RWPE2 (cell line): ENCODE results near the gene FFAR3.
A peak's percentile ranks its signal among the peaks of the same experiment; 100 is the strongest.

ENCODE experiments used
- ATAC-seq: fragments of 200-7000 bp; cut with Tn5 transposase; 3 replicates; pipeline ENCODE4 v1.9.1; 2021; ENCODE audit warnings: low read depth
- DNase-seq: peaks from one replicate; pipeline ENCODE4 v3.0.0-alpha.2; 2020; ENCODE audit warnings: low spot score
- H3K27ac ChIP-seq: fragments of 450-650 bp; 2 replicates; pipeline ENCODE4 v1.5.1; 2017; ENCODE audit warnings: mild to moderate bottlenecking; ENCODE audit not compliant: poor library complexity, severe bottlenecking
- H3K27me3 ChIP-seq: fragments of 250-450 bp; sonication (Bioruptor Pico); 2 replicates; pipeline ENCODE4 v1.5.1; 2021; ENCODE audit warnings: mild to moderate bottlenecking, moderate library complexity; ENCODE audit not compliant: insufficient read depth, poor library complexity, severe bottlenecking
- H3K36me3 ChIP-seq: fragments of 250-450 bp; sonication (Bioruptor Pico); 2 replicates; pipeline ENCODE4 v1.5.1; 2020; ENCODE audit warnings: low read depth, mild to moderate bottlenecking, moderate library complexity
- H3K4me1 ChIP-seq: fragments of 250-450 bp; sonication (Bioruptor Pico); 2 replicates; pipeline ENCODE4 v1.5.1; 2021; ENCODE audit warnings: mild to moderate bottlenecking, moderate library complexity; ENCODE audit not compliant: insufficient read depth, poor library complexity, severe bottlenecking
- H3K4me3 ChIP-seq: fragments of 250-450 bp; sonication (Bioruptor Pico); 2 replicates; pipeline ENCODE4 v1.5.1; 2021; ENCODE audit warnings: mild to moderate bottlenecking, moderate library complexity; ENCODE audit not compliant: severe bottlenecking
- H3K9me3 ChIP-seq: fragments of 250-450 bp; sonication (Bioruptor Pico); 2 replicates; pipeline ENCODE4 v1.5.1; 2021; ENCODE audit warnings: mild to moderate bottlenecking, moderate library complexity; ENCODE audit not compliant: severe bottlenecking
- TF ChIP-seq, protein P1 (sequence below): fragments of 450-650 bp; IDR thresholded peaks from one replicate; pipeline ENCODE4 v1.5.1; 2017; ENCODE audit warnings: mild to moderate bottlenecking, moderate library complexity; ENCODE audit not compliant: poor library complexity, severe bottlenecking

FFAR3 gene

DNA sequence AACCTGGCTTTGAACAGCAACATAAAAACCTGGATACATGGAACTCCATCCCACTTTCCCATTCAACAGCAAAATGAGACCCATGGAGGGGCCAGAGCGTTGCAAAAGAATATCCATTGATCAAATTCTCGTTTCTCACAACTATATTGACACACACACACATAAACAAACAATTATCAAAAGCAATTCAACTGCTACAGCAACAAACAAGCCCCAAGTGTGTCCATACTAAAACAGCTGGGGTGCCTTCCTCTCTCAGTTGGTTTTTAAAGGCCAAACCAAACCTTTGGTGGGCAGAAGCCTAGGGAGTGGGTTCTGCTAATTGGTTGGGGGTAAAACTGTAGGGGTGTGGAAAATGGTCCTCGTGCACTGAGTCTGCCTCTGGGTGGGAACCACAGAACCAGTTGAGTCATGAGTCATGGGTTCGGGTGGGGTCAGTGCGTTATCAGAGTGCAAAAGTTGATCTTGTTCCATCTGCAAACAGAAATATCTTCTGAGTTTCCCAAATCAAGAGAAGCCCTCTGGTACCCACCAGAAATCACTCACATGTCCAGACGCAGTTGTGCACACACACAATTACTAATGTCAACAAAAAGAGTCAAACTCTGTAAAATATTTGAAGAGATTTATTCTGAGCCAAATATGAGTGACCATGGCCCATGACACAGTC, 31.1 kb downstream of the FFAR3 start:
- DNase-seq = no peak
- no peak for ATAC-seq
- no peaks in the 10 kb centered on the region for H3K27me3 ChIP-seq
- peaks cover 20% of the 10 kb centered on the region for H3K9me3 ChIP-seq
- no peaks in the 10 kb centered on the region for H3K4me1 ChIP-seq
- H3K36me3 ChIP-seq = no peaks in the 10 kb centered on the region
- H3K27ac ChIP-seq = no peak overlapping the region
- TF ChIP-seq, protein P1, sequence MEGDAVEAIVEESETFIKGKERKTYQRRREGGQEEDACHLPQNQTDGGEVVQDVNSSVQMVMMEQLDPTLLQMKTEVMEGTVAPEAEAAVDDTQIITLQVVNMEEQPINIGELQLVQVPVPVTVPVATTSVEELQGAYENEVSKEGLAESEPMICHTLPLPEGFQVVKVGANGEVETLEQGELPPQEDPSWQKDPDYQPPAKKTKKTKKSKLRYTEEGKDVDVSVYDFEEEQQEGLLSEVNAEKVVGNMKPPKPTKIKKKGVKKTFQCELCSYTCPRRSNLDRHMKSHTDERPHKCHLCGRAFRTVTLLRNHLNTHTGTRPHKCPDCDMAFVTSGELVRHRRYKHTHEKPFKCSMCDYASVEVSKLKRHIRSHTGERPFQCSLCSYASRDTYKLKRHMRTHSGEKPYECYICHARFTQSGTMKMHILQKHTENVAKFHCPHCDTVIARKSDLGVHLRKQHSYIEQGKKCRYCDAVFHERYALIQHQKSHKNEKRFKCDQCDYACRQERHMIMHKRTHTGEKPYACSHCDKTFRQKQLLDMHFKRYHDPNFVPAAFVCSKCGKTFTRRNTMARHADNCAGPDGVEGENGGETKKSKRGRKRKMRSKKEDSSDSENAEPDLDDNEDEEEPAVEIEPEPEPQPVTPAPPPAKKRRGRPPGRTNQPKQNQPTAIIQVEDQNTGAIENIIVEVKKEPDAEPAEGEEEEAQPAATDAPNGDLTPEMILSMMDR = no peak
- no peak overlapping the region for H3K4me3 ChIP-seq

DNA sequence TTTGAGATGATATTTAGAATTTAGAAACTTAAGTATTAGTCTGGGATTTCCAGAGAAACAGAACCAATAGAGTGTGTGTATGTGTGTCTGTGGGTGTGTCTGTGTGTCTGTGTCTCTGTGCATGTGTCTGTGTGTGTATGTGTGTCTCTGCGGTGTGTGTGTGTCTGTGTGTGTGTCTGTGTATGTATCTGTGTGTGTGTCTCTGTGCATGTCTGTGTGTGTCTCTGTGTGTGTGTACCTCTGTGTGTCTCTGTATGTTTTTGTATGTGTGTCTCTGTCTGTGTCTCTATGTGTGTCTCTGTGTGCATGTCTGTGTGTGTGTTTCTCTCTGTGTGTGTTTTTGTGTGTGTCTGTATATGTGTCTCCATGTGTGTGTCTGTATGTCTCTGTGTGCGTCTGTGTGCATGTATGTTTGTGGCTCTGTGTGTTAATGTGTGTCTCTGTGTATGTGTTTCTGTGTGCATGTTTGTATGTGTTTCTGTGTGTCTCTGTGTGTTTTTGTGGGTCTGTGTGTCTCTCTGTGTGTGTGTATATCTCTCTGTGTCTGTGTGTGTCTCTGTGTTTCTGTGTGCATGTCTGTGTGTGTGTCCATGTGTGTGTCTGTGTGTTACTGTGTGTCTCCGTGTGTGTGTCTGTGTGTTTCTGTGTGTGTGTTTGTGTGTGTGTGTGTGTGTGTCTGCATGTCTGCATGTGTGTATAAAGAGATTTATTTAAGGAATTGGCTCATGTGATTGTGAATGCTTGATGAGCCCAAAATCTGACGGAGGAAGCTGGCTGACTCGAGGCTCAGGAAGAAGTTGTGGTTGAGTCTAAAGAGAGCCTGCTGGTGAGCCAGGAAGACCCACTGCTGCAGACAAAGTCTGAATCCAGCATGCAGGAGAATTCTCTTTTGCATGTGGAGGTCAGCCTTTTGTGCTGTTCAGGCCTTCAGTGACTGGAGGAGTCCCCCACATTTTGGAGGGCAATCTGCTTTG, 34.8 kb downstream of the FFAR3 start:
- Histone ChIP-seq H3K27ac (no peak overlapping the region), H3K4me3 (no peak overlapping the region), H3K4me1 (no peaks in the 10 kb centered on the region), H3K27me3 (no peaks in the 10 kb centered on the region), H3K9me3 (peaks cover 1% of the 10 kb centered on the region), H3K36me3 (no peaks in the 10 kb centered on the region)
- TF ChIP-seq, protein P1 = no peak
- DNase-seq (peak; percentile 0), ATAC-seq (no peak)

DNA sequence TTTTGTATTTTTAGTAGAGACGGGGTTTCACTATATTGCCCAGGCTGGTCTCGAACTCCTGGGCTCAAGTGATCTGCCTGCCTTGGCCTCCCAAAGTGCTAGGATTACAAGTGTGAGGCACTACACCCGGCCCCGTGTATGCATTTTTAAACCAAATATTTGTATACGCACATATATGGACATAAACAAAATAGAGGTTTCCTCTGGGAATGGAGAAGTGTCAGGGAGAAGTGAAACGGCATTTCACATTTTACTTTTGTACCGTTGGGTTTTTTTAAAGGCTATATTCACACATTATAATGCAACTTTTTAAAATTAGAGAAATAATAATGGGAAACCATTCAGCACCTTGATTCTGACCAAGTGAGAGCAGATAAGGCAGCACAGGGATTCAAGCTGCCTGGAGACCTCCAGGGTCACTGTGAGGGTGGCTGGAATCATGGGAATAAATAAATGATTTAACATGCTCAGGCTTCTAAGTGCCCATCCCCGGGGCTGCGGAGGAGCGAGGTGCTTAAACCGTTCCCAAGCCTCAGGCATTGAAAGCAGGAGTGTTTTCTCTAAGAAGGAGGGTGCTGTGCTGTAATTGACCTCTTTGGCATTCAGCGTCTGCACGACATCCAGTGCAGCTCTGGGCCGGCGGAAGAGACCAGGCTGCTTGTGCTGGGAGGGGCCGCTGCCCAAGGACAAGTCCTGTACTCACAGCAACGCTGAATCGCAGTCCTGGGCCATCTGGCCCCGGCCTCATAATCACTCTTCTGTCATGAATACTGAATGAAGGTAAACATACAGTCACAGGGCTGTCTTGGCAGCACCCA, 37.3 kb downstream of the FFAR3 start:
- Histone ChIP-seq H3K27me3 (no peaks in the 10 kb centered on the region), H3K4me1 (no peaks in the 10 kb centered on the region), H3K9me3 (no peaks in the 10 kb centered on the region), H3K27ac (no peak overlapping the region), H3K4me3 (no peak overlapping the region), H3K36me3 (no peaks in the 10 kb centered on the region)
- ATAC-seq (no peak), DNase-seq (peak; percentile 28)
- TF ChIP-seq, protein P1 = no peak

DNA sequence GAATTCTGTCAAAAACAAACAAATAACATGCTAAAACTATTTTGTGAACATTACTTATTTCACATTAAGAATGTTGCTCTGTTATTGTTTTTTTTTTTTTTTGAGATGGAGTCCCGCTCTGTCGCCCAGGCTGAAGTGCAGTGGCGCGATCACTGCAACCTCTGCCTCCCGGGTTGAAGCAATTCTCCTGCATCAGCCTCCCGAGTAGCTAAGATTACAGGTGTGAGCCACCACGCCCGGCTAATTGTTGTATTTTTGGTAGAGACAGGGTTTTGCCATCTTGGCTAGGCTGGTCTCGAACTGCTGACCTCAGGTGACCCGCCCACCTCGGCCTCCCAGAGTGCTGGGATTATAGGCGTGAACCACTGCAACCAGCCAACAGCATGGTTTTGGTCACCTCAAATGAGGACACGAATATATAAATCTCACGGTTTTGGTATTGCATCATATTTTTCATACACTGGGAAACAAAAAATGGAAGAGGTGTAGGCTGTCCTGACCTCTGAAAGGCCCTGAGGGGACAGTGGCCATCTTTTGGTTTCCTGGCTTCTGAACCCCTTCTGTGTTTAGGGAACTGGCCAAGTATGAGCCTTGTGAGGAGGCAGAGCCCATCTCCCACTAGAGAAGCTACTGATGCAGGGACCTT, 38.1 kb downstream of the FFAR3 start:
- no peak overlapping the region for H3K27ac ChIP-seq
- no peaks in the 10 kb centered on the region for H3K27me3 ChIP-seq
- H3K9me3 ChIP-seq = no peaks in the 10 kb centered on the region
- H3K4me1 ChIP-seq = no peaks in the 10 kb centered on the region
- DNase-seq (peak; percentile 15), ATAC-seq (no peak)
- no peaks in the 10 kb centered on the region for H3K36me3 ChIP-seq
- TF ChIP-seq, protein P1 = no peak
- H3K4me3 ChIP-seq = no peak overlapping the region
